ENCODE results near the gene TMEM151B. TPM values are rescaled to one million over a fixed set of nuclear protein-coding genes. Genes with fewer than 3 reads are reported as not detected.

TMEM151B gene
- total and polyA plus RNA-seq, 7 donors: 0.04 to 0.07 TPM; not detected in 5

GRCh38 chr6:44225579-44226325, 44.5 kb upstream of the TMEM151B start:
- TF ChIP-seq, protein P1, sequence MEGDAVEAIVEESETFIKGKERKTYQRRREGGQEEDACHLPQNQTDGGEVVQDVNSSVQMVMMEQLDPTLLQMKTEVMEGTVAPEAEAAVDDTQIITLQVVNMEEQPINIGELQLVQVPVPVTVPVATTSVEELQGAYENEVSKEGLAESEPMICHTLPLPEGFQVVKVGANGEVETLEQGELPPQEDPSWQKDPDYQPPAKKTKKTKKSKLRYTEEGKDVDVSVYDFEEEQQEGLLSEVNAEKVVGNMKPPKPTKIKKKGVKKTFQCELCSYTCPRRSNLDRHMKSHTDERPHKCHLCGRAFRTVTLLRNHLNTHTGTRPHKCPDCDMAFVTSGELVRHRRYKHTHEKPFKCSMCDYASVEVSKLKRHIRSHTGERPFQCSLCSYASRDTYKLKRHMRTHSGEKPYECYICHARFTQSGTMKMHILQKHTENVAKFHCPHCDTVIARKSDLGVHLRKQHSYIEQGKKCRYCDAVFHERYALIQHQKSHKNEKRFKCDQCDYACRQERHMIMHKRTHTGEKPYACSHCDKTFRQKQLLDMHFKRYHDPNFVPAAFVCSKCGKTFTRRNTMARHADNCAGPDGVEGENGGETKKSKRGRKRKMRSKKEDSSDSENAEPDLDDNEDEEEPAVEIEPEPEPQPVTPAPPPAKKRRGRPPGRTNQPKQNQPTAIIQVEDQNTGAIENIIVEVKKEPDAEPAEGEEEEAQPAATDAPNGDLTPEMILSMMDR (IDR thresholded peaks at IDR 0.05): no peak
- Histone ChIP-seq H3K36me3 (ENCODE audit: insufficient read depth in 1 of 2, low read depth in 1 of 2) (peaks cover 0 to 13% of the 10 kb centered on the region in 2 donors), H3K4me3 (peak overlapping the region; percentile 71), H3K27me3 (ENCODE audit: insufficient read depth in 3 of 3, low read length in 2 of 3) (no peaks in the 10 kb centered on the region), H3K4me1 (peaks cover 70% of the 10 kb centered on the region), H3K27ac (peak overlapping the region; percentile 87), H3K9me3 (no peaks in the 10 kb centered on the region)
- no peak for DNase-seq
- ATAC-seq: no peak
- intact Hi-C loops (cut with DNase I): loop anchor here in 1 of 2 donors (5.0 kb wide), 1 partner anchor 123 kb away; no protein-coding TSS in a partner anchor
- WGBS, 3 donors: 71 to 82% (median 74%) methylated on average over 8 of the region's 8 CpGs

DNA sequence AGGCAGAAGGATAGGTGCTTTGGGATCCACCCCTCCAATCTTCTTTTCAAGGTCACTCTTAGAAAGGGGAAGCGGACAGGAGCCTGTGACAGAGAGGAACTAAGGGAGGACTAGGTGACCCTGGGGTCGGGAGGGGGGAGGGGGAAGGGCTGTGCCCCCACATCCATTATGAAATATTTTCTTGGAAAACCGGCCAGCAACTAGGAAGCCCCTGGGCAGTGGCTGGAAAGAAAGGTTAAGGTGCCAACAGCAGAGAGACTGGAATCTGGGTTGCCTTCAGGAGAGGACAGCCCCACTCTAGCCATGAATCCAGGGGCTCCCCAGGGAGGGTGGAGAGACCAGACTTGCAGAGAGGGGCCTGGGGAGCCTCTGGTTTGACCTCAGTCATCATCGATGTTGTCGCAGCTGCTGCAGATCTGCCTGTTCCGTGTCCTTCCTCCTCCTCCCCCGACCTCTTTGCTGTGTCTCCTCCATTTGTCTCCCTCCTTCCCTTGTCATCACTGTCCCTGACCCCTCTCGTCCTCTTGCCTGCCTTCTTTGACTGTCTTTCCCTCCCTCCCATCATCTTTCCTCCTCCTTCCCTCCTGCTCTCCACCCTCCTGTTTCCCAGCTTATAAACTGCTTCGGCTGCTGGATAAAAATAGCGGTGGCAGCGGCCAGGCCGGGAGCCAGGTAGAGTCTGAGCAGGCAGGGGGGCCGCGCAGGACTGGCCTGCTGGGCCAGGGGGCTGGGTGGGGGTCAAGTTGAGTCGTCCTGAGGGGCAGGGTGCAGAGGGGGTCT, 43.7 kb upstream of the TMEM151B start:
- peak in 1 of 2 donors; percentile 67 for DNase-seq
- ATAC-seq: peak in 3 of 4 donors; percentile 46 to 60 (median 50)
- TF ChIP-seq, protein P1 (IDR thresholded peaks at IDR 0.05): no peak
- H3K9me3 ChIP-seq: no peaks in the 10 kb centered on the region
- WGBS, 3 donors: 20 to 23% (median 22%) methylated on average over 14 to 15 of the region's 15 CpGs
- H3K4me3 ChIP-seq: peak overlapping the region; percentile 71
- H3K4me1 ChIP-seq: peaks cover 67% of the 10 kb centered on the region
- H3K27me3 ChIP-seq (ENCODE audit: insufficient read depth in 3 of 3, low read length in 2 of 3): no peaks in the 10 kb centered on the region
- peaks cover 0 to 21% of the 10 kb centered on the region in 2 donors for H3K36me3 ChIP-seq (ENCODE audit: insufficient read depth in 1 of 2, low read depth in 1 of 2)
- peak overlapping the region; percentile 87 for H3K27ac ChIP-seq
- intact Hi-C loops (cut with DNase I): loop anchor here in 1 of 2 donors (5.0 kb wide), 1 partner anchor 124 kb away; no protein-coding TSS in a partner anchor

DNA sequence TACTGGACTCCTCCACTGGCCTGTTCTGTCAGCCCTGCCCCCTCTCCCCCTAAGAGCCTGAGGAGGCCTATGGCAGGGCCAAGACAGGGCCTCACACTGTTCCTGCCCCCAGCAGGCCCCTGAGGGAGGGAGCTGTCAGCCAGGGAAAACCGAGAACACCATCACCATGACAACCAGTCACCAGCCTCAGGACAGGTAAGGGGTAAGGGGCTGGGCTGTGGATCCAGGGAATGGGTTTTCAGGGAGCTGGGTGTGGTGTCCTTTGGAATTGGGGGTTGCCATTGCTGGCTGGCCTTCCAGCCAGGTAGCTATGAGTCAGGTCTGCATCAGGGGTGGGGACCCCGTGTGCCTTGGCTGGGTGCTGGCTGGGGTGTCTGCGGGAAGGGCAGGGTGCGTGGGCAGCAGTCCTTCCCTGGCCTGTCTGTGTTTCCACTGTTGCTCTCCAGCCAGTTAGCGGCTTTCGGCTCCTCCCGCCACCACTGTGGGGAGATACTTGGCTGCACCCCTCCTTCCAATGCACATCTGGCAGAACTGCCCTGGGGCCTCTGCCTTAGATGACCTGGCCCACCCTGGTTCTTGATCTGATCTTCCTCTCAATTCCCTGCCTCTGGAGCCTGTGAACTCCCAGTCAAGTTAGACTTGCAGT, 43.0 kb upstream of the TMEM151B start:
- 13 to 43% (median 16%) methylated on average over 7 of the region's 7 CpGs for WGBS, 3 donors

DNA sequence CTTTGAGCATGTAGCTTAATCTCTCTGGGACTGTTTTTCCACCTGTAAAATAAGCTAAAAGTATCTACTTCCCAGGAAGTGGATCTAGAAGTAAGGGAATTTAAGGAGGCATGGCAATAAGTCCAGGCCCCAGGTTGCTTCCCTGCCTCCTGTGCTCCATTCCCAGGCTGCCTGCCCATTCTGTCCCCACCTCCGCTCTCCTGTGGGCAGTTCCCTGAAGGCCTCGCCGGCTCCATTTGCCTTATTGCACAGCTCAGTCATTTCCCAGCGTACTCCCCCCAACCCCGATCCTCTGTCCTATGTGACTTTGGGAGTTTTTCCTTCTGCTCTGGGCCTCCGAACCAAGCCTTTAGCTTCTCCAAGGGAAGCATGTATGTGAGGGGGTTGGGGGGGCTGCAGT, 42.2 kb upstream of the TMEM151B start:
- intact Hi-C loops (cut with DNase I): loop anchor here in 1 of 2 donors (5.0 kb wide), 1 partner anchor 126 kb away; no protein-coding TSS in a partner anchor
- DNase-seq (no peak), ATAC-seq (no peak)
- TF ChIP-seq, protein P1 (IDR thresholded peaks at IDR 0.05): no peak
- 36 to 61% (median 49%) methylated on average over 6 of the region's 6 CpGs for WGBS, 3 donors
- Histone ChIP-seq H3K4me3 (peak overlapping the region; percentile 71), H3K4me1 (peaks cover 65% of the 10 kb centered on the region), H3K9me3 (no peaks in the 10 kb centered on the region), H3K36me3 (ENCODE audit: insufficient read depth in 1 of 2, low read depth in 1 of 2) (peaks cover 2 to 36% of the 10 kb centered on the region in 2 donors), H3K27ac (peak overlapping the region; percentile 87), H3K27me3 (ENCODE audit: insufficient read depth in 3 of 3, low read length in 2 of 3) (no peaks in the 10 kb centered on the region)

More for the DNA sequence above, 43.0 kb upstream of the TMEM151B start:
- TF ChIP-seq, protein P1 (IDR thresholded peaks at IDR 0.05): no peak
- H3K36me3 ChIP-seq (ENCODE audit: insufficient read depth in 1 of 2, low read depth in 1 of 2): peaks cover 0 to 28% of the 10 kb centered on the region in 2 donors
- peak overlapping the region; percentile 71 for H3K4me3 ChIP-seq
- ATAC-seq (peak in 3 of 4 donors; percentile 3 to 14 (median 5)), DNase-seq (no peak)
- H3K27ac ChIP-seq: peak overlapping the region; percentile 87
- intact Hi-C loops (cut with DNase I): loop anchor here in 1 of 2 donors (5.0 kb wide), 1 partner anchor 125 kb away; no protein-coding TSS in a partner anchor
- H3K9me3 ChIP-seq: no peaks in the 10 kb centered on the region
- peaks cover 63% of the 10 kb centered on the region for H3K4me1 ChIP-seq
- no peaks in the 10 kb centered on the region for H3K27me3 ChIP-seq (ENCODE audit: insufficient read depth in 3 of 3, low read length in 2 of 3)
